ENCODE measurements around the gene C1orf159.

GRCh38 chr1:1150100-1150499 is 34.2 kb upstream of the C1orf159 start:
- no peak for TF ChIP-seq EZH2 (IDR thresholded peaks at IDR 0.05; ENCODE audit: insufficient read depth, poor library complexity, severe bottlenecking)
- no peak for TF ChIP-seq EZH2phosphoT487 (IDR thresholded peaks at IDR 0.05; ENCODE audit: insufficient read depth, low read depth)
